IPS-18a (cell line): ENCODE measurements around the gene ADAM33.

Experiments used
- H3K27ac ChIP-seq: one replicate; pipeline ENCODE4 v1.5.1; 2013; ENCODE audit warnings: low read length
- H3K27me3 ChIP-seq: one replicate; pipeline ENCODE4 v1.6.1; 2013; ENCODE audit warnings: mild to moderate bottlenecking, low read length; ENCODE audit not compliant: control insufficient read depth, insufficient read depth
- H3K36me3 ChIP-seq: one replicate; pipeline ENCODE4 v1.6.1; 2013; ENCODE audit warnings: low read depth, low read length; ENCODE audit not compliant: control insufficient read depth
- H3K4me1 ChIP-seq: one replicate; pipeline ENCODE4 v1.6.1; 2013; ENCODE audit warnings: low read depth, low read length; ENCODE audit not compliant: control insufficient read depth
- H3K4me3 ChIP-seq: one replicate; pipeline ENCODE4 v1.5.1; 2013; ENCODE audit warnings: low read length
- H3K9ac ChIP-seq: one replicate; pipeline ENCODE4 v1.6.1; 2013; ENCODE audit warnings: mild to moderate bottlenecking, low read length, moderate library complexity
- H3K9me3 ChIP-seq: one replicate; pipeline ENCODE4 v1.6.1; 2013; ENCODE audit warnings: low read depth, low read length; ENCODE audit not compliant: control insufficient read depth

ADAM33 gene

DNA sequence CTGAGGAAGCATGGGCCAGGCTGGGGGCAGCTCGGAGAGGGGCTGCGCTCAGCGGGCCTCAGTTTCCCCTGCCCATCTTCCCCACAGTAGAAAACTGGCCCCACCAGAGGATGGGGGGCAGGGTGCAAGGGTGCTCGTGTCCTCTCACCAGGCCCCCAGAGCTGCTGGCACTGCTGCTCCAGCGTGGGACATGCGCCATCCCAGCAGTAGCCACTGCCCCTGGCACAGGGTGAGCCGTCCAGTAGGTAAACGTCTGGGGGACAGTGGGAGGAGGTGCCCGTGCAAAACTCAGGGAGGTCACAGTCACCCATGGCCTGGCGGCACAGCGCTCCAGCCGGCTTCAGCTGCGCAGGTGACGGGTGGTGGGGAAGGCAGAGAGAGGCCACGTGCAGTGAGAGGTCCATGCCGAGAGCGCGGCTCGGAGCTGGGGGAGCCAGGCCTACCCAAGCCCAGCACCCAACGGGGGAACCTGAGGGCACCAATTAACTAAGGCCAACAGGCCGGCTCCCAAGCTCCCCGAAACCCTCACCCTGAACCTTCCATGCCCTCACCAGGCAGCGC lies 9.7 kb downstream of the ADAM33 start:
- no peak overlapping the region for H3K4me3 ChIP-seq
- no peaks in the 10 kb centered on the region for H3K27me3 ChIP-seq
- no peaks in the 10 kb centered on the region for H3K36me3 ChIP-seq
- no peaks in the 10 kb centered on the region for H3K4me1 ChIP-seq
- H3K9me3 ChIP-seq = no peaks in the 10 kb centered on the region
- no peak overlapping the region for H3K9ac ChIP-seq
- H3K27ac ChIP-seq = no peak overlapping the region

GRCh38 chr20:3670945-3671344 lies 10.9 kb downstream of the ADAM33 start:
- H3K9me3 ChIP-seq = no peaks in the 10 kb centered on the region
- H3K9ac ChIP-seq = no peak overlapping the region
- no peaks in the 10 kb centered on the region for H3K27me3 ChIP-seq
- no peaks in the 10 kb centered on the region for H3K4me1 ChIP-seq
- H3K4me3 ChIP-seq = no peak overlapping the region
- no peaks in the 10 kb centered on the region for H3K36me3 ChIP-seq
- H3K27ac ChIP-seq = no peak overlapping the region

- no peaks in the 10 kb centered on the region for H3K36me3 ChIP-seq
- no peak overlapping the region for H3K4me3 ChIP-seq
- H3K9ac ChIP-seq = no peak overlapping the region
- H3K27me3 ChIP-seq = no peaks in the 10 kb centered on the region
- H3K4me1 ChIP-seq = no peaks in the 10 kb centered on the region
- H3K27ac ChIP-seq = no peak overlapping the region
- no peaks in the 10 kb centered on the region for H3K9me3 ChIP-seq
Measured at GRCh38 chr20:3670511-3670910, 11.3 kb downstream of the ADAM33 start.

- H3K27me3 ChIP-seq = no peaks in the 10 kb centered on the region
- H3K4me3 ChIP-seq = no peak overlapping the region
- H3K36me3 ChIP-seq = no peaks in the 10 kb centered on the region
- H3K9ac ChIP-seq = no peak overlapping the region
- no peaks in the 10 kb centered on the region for H3K4me1 ChIP-seq
- no peaks in the 10 kb centered on the region for H3K9me3 ChIP-seq
- no peak overlapping the region for H3K27ac ChIP-seq
Measured at GRCh38 chr20:3669710-3670367, 12.0 kb downstream of the ADAM33 start.

DNA sequence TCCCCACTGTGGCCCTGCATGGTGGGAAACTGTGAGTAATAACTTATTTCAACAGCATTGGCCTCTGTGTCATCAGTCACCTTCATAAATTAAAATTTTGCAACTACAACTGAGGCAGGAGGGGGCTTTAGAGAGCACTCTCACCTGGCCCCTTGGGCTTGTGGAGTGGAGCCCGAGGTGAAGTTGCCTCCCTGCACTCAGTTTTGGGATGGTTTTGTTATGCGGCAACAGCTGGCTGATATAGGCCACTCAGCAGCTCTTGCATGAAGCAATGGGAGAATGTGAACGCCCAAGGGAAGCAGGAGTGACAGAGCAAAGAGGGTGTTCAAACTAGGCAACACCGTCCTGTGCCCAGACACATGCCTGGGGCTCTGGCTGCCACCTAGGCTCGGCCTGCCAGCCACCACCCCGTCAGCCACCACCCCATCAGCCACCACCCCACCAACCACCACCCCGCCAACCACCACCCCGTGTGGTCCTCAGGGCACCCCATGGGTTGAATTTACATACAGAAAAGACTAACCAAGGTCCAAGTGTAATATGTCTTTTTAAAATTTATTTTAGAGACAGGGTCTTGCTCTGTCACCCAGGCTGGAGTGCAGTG lies 14.3 kb downstream of the ADAM33 start:
- no peaks in the 10 kb centered on the region for H3K4me1 ChIP-seq
- H3K4me3 ChIP-seq = no peak overlapping the region
- no peaks in the 10 kb centered on the region for H3K9me3 ChIP-seq
- no peak overlapping the region for H3K27ac ChIP-seq
- no peaks in the 10 kb centered on the region for H3K36me3 ChIP-seq
- H3K27me3 ChIP-seq = no peaks in the 10 kb centered on the region
- H3K9ac ChIP-seq = no peak overlapping the region

DNA sequence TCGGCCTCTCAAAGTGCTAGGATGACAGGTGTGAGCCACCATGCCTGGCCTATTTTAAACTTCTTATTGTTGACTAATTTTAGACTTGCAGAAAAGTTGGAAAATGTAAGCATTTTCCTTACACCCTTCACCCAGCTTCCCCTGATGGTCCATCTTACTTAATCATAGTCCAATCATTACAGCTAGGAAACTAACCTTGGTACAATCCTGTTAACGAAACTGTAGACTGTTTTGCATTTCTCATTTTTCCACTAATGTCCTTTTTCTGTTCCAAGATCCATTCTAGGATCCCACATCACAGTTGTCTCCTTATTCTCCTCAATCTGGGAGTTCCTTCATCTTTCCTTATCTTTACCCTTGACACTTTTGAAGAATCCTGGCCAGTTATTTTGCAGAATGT lies 18.0 kb downstream of the ADAM33 start:
- no peak overlapping the region for H3K4me3 ChIP-seq
- H3K9me3 ChIP-seq = no peaks in the 10 kb centered on the region
- no peaks in the 10 kb centered on the region for H3K27me3 ChIP-seq
- H3K4me1 ChIP-seq = no peaks in the 10 kb centered on the region
- no peaks in the 10 kb centered on the region for H3K36me3 ChIP-seq
- H3K9ac ChIP-seq = no peak overlapping the region
- H3K27ac ChIP-seq = no peak overlapping the region

- Histone ChIP-seq H3K9me3 (no peaks in the 10 kb centered on the region), H3K27ac (no peak within 1 kb of the TSS), H3K9ac (no peak within 1 kb of the TSS), H3K4me3 (no peak within 1 kb of the TSS), H3K27me3 (no peaks in the 10 kb centered on the region), H3K4me1 (no peaks in the 10 kb centered on the region), H3K36me3 (no peaks in the 10 kb centered on the region)
Measured at GRCh38 chr20:3663031-3663701, 18.6 kb downstream of the ADAM33 start, which contains the start of gene GFRA4. GFRA4 (minus strand) TSS chr20:3663399; CDS start chr20:3663399, 0 bp downstream.

GRCh38 chr20:3661814-3662665 lies 19.8 kb downstream of the ADAM33 start:
- no peaks in the 10 kb centered on the region for H3K27me3 ChIP-seq
- H3K27ac ChIP-seq = no peak overlapping the region

GRCh38 chr20:3661060-3661813 lies 20.6 kb downstream of the ADAM33 start:
- H3K36me3 ChIP-seq = no peaks in the 10 kb centered on the region
- no peak overlapping the region for H3K27ac ChIP-seq
- no peaks in the 10 kb centered on the region for H3K27me3 ChIP-seq
- H3K4me1 ChIP-seq = no peaks in the 10 kb centered on the region
- H3K4me3 ChIP-seq = no peak overlapping the region
- no peaks in the 10 kb centered on the region for H3K9me3 ChIP-seq
- no peak overlapping the region for H3K9ac ChIP-seq

More at GRCh38 chr20:3661814-3662665, 19.8 kb downstream of the ADAM33 start:
- Histone ChIP-seq H3K4me3 (no peak overlapping the region), H3K9ac (no peak overlapping the region), H3K36me3 (no peaks in the 10 kb centered on the region), H3K9me3 (no peaks in the 10 kb centered on the region), H3K4me1 (no peaks in the 10 kb centered on the region)

DNA sequence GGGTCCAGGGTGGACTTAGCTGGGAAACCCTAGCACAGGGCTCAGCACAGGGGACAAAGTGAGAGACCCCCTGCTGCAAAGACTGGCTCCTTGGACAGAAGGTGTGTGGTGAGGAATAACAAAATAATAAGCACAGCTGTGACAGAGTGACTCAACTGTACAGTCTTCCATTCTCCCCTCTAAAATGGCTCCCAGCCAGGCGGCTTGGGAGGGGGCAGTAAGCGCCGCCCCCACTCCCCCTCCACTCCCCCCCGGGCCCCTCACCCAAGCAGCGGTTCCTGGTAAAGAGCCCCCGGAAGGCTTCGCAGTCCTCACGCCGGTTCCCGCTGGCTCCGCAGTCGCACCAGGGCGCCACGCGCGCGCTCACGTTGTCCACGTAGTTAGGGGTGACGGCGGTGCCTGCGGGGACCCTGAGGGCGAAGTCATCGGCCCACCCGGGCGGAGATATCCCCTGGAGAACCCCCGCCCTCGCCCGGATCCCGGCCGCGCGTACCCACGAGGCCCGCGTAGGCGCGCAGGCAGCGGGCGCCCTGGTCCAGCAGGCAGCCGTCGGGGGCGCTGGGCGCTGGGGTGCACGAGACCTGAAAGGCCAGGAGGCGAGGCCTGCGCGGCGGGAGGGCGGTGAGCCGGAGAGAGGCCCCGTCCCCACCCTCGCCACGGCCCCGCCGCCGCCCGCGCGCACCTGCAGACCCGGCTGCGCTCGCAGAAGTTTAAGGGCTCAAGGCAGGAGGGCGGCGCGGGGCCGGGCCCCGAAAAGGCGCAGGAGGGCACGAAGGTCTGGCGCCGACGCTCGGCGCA lies 21.3 kb downstream of the ADAM33 start:
- H3K27me3 ChIP-seq = no peaks in the 10 kb centered on the region
- H3K4me3 ChIP-seq = no peak overlapping the region
- no peaks in the 10 kb centered on the region for H3K36me3 ChIP-seq

More for the DNA sequence above, 21.3 kb downstream of the ADAM33 start:
- Histone ChIP-seq H3K9ac (no peak overlapping the region), H3K4me1 (no peaks in the 10 kb centered on the region), H3K9me3 (no peaks in the 10 kb centered on the region), H3K27ac (no peak overlapping the region)
